Urothelium cell line (cell line): ENCODE results near the gene TSKU.

Experiments used
- DNase-seq: peaks from one replicate; pipeline ENCODE4 v3.0.0; 2011; ENCODE audit warnings: low spot score, mixed read lengths
- FAIRE-seq: peaks from 2 replicates; lab custom pipeline; 2011; peaks lifted over from hg19 to GRCh38; lab: Jason Lieb, UNC

Gene TSKU

DNA sequence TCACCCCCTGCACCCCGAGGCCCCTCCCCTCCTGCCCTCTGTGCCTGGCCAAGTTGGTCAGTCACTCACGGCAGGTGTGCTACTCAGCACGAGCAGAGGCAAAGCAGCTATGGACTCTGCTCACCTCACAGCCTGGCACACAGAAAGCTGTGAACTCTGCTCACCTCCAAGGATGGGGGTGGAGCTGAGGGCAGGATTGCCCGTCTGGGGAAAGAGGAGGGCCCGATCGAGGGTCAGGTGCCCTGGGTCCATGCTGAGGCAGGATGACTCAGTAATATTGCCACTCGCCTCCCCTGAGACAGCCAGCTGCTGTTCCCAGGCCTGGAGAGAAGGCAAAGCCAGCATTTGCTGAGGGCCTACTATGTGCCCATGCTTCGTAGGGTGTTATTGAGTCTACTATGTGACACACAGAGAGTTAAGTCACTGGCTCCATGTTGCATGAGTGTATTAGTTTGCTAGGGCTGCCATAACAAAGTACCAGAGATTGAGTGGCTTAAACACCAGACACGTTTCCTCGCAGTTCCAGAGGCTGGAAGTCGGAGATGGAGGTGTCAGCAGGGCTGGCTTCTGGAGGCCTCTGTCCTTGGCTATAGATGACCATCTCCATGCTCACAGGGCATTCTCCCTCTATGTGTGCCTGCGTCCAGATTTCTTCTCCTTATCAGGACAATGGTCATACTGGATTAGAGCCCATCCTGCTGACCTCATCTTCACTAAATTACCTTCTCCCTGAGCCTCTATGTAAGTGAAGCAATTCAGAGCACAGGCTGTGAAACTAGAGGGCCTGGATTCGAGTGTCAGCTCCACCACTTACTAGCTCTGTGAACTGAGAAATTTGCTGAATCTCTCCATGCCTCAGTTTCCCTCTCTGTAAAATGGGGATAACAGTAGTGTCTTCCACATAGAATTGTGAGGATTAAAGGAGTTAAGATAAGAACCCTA, 13.2 kb upstream of the TSKU start:
- DNase-seq (peak; percentile 57), FAIRE-seq (peak; percentile 74)

DNA sequence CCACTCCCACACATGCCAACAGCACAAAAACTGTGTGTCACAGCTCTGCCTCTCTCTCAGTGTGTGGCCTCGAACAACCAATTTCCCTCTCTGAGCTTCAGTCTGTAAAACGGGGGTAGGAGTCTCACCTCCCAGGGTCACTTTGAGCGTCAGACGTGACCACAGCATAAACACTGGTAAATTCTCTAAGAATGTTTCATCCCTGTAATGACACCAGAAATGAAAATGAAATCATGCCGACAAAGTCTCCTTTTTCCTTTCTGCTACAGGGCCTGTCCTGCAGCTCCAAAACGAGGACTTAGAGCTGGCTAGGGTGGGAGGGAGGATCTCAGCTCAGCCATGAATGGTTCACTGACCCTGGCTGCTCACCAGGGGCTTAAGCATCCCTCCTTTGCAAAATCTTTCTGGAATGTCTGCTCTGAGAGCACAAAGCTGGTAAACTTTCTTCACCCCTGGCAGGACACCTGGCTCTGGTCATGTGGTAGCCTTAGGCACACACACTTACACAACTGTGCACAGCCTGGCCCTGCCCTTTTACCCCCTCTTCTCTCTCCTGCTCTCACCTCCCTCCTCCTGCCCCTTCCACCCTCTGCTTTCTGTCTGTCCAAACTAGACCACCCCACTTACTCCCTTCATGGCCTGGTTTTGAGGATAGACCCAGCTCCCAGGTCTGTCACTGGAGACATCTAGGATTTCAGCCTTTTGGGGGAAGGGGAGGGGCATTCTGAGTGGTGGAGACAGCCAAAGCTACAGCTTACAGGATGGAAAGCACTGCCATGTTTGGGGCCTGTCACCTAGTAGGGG, 12.3 kb upstream of the TSKU start:
- peak; percentile 72 for DNase-seq
- peak; percentile 61 for FAIRE-seq

DNA sequence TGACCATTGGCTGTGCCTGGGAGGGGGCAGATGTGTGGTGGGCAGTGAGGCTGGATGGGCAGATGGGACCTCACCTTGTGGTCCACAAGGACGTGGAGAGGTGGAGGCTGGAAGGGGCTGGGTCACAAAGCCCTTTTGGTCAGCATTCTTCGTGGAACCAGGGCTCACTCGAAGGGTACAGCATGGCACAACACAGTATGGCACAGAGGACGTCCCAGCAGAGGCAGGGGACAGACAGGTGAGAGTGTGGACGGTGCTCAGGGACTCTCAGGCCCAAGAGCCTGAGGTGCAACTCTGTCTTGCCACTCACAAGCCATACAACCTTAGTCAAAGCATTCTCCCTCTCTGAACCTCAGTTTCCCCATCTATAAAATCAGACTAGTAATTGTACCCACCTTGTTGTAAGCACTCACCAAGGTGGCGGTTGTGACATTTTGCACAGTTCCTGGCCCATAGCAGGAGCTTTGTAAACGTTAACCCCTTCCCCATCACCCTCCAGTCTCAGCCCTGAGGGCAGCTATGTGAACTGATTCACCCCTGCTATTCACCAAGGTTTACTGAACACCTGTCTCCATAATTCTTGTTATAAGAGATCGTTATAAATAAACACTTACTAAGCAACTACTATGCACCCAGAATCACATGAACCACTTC, 11.6 kb upstream of the TSKU start:
- FAIRE-seq, result peak; percentile 83
- no peak for DNase-seq

DNA sequence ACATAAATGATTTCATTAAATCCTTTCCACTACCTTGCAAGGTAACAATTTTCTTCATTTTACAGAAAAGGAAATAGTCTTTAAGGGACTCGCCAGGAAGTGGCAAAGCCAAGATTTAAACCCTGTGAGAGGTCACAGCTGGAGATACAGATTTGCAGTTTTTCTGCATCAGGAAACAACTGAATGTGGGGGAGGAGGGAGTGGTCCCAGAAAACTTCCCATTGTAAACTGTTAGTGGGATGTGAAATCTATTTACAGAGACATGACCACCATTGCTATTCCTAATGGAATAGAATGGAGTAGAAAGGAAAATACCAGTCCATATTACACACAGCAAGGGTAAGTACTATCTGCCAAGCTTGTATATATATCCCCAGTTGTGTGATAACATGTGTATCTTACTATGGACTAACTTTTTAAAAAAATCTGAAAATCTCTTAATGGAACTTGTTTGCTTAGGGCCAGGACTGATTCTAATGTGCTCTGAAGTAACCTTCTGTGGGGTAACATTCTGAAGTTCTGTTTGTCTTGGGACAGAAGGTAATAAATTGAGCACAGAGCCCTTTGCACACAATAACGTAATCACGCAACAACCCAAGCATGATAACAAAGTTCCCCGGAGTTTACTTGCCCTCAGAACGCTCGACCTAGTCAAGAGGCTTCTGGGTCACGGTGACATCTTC, 10.9 kb upstream of the TSKU start:
- no peak for FAIRE-seq
- DNase-seq, result no peak

DNA sequence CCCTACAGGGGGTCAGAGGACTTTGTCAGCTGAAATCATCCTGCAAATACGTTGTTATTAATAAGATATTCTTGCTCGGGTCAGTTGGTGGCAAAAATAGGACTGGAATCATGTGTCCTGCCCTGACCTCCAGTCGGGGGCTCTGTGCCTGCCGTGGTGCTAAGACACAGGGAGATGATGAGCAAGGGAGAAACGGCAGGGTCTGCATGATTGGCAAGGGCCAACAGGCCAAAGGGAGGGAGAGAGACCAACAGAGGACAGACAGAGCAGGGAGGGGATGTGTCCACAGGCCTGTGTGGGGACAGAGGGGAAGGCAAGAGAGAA, 10.4 kb upstream of the TSKU start:
- FAIRE-seq, result no peak

DNA sequence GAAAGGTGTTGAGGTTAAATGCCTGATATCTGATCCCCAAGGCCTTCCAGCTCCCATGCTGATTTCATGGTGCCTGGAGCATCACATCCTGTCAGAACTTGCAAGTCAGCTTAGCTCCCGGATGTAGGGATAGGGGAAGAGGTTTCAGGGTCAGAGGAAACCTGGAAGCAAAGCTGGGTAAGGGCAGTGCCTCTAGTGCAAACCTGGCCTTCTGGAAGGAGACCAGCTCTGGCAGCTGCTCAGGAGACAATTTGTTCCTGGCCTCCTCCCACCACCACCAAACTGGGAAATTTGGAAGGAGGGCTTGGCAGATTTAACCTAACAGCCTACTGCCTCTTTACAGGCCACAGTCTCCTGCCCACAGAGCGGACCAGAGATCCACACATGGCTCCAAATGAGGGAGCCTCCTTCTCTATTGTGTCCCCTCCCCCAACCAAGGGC, 9.2 kb upstream of the TSKU start:
- FAIRE-seq (no peak), DNase-seq (no peak)

More for the DNA sequence above, 10.4 kb upstream of the TSKU start:
- DNase-seq, result no peak

DNA sequence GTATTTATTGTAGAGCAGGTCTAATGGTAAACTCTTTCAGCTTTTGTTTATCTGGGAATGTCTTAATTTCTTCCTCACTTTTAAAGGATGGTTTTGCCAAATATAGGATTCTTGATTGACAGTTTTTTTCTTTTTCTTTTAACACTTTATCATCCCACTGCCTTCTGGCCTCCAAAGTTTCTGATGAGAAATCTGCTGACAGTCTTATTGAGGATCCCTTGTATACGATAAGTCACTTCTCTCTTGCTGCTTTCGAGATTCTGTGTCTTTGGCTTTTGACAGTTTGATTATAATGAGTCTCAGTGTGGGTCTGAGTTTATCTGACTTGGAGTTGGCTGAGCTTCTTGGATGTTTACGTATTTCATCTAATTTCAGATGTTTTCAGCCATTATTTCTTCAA, 6.7 kb upstream of the TSKU start:
- no peak for FAIRE-seq
- no peak for DNase-seq

DNA sequence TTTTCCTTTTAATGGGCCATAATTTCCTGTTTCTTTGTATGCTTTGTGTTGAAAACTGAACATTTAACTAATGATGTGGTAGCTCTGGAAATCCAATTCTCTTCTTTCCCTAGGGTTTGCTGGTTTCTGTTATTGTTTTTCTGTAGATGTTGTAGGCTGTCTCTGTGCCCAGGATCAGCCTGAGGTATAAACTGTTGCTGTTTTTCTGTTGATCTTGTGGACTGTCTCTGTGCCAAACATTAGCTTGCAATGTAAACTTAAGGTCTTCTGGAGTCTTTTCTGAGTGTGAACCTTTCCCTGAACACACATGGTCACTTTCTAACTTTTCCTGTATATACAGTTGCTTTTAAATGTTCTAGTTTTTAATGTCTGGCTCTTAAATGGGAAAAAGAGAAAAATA, 5.9 kb upstream of the TSKU start:
- FAIRE-seq (no peak), DNase-seq (no peak)

DNA sequence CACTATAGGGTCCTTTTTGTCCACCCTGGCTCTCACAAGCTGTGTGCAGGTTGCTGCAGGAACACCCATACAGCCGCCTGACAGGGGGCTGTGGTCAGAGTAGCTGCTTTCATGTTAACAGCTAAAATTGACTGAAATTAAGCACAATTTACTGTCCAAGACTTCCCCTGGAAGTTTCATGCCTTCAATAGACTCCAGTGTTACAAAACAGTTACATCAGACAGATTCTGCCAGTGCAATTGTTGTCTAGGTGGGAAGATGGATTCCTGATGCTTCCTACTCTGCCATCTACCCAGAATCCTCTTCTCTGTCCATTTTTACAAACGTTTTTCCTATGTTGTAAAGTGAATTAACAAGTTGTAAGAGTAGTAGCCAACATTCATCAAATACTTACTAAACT, 5.3 kb upstream of the TSKU start:
- DNase-seq (no peak), FAIRE-seq (no peak)

DNA sequence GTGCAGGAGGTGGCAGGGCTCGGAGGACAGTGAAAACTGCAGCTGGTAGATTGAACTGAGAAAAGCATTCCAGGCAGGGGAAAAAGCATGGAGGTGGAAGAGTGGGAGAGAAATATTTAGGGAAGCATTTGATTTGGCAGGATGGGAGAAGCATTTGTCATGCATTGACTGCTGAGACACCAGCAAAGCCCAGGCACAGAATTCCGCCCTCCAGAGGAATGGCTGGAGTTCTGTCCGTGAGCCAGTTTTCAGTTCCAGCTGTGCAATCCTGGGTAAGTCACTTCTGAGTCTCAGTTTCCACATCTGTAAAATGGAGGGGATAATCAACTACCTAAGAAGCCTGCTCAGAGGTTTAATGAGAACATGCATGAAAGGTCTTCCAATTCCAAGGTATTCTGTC, 4.3 kb upstream of the TSKU start:
- DNase-seq (no peak), FAIRE-seq (no peak)

DNA sequence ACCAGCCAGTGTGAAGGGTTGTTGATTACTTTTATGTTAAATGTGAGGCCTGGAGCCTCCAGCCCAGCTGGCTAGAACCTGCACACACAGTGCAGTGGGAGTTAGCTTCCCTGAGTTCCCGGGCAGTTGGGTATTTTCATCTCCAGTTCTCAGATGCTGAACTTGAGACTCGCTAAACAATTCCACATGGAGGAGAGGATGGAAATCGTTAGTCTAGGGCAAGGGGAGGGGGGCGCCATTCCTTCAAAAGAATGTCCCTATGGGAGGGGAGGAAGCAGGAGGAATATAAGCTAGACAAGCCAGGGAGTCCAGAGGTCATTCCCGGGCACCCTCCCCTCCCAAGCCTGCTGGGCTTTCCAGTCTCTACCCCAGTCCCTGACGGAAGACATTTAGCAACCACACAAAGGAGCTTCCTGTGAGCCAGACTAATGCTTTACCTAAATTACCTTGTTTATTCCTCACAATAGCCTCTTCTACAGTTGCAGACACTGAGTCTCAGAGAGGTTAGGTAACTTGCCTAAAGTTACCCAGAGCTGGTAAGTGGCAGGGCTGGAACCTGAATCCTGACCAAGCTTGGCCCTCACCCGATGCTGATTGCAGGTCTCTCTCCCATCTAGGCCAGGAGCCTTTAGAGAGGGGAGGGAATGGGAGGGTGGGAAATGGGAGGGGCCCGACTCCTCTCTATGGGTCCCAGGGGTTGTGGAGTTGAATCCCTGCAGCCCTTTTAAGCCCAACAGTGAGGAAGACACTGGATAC, 1.9 kb upstream of the TSKU start:
- DNase-seq, result no peak
- no peak for FAIRE-seq

DNA sequence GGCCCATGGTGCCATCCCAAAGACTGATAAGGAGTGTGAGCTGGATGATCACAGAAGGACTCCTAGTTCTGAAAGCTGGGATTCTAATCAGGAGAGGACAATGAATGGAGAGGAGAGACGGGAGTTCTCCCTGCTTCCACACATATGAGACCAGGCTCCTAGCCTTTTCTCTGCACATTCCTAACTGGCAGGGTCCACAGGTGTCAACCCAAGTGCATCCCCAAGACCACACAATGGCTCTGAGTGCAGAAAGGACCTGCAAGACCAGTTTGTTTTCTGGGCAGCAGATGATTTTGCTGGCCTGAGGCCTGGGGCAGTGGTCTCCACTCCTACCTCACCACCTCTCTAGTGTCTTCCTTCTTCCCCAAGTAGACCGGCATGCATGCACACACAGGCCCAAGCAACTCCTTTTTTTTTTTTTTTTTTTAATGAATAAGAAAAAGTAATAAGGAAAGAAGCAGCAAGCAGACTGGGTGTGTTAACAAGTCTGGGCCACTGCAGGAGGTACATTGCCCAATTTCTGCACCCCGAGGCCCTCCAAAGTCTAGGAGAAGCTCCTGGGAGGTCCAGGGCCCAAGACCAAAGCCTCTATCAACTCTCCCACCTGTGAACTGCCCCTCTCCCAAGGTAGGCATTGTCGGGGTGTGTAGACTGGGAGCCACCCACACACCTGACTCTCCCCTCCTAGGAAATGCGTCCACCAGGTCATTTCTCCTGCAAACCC, 1.2 kb upstream of the TSKU start:
- FAIRE-seq, result no peak

DNA sequence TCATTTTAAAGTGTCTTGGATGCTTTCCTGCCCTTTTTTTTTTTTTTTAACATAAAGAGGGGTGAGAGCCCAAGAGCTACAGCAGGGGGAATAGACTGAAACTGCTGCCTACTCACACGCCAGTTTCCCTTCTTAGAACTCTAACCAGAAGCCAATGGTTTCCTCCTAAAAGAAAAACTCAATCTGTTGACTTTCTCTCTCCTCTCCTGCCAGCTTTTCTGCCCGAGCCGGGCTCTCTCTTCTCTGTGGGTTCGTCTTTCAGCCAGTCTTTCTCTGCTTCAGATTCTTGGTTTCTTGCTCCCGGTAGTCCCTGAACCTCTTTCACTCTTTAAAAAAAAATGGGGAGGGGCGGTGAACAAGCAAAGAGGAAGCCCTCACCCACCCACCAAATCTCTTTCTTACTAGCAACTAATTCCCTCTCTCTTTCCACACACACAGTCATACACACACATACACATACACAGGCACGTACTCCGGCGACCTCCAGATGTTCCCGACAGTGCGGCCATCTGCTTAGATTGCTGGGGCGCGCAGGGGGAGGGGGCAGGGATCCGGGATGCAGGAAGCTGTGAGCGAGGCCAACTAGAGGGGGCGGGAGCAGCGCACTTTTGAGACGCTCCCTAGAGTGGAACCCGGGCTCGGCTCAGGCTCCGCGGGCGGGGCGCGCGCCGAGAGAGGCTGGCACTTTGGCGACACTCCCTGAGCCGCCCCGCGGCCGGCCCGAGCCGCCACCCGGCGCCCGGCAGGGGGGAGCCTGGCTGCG, 444 bp upstream of the TSKU start:
- peak; percentile 27 for FAIRE-seq
- DNase-seq, result peak; percentile 97

More for the DNA sequence above, 1.2 kb upstream of the TSKU start:
- DNase-seq, result no peak

DNA sequence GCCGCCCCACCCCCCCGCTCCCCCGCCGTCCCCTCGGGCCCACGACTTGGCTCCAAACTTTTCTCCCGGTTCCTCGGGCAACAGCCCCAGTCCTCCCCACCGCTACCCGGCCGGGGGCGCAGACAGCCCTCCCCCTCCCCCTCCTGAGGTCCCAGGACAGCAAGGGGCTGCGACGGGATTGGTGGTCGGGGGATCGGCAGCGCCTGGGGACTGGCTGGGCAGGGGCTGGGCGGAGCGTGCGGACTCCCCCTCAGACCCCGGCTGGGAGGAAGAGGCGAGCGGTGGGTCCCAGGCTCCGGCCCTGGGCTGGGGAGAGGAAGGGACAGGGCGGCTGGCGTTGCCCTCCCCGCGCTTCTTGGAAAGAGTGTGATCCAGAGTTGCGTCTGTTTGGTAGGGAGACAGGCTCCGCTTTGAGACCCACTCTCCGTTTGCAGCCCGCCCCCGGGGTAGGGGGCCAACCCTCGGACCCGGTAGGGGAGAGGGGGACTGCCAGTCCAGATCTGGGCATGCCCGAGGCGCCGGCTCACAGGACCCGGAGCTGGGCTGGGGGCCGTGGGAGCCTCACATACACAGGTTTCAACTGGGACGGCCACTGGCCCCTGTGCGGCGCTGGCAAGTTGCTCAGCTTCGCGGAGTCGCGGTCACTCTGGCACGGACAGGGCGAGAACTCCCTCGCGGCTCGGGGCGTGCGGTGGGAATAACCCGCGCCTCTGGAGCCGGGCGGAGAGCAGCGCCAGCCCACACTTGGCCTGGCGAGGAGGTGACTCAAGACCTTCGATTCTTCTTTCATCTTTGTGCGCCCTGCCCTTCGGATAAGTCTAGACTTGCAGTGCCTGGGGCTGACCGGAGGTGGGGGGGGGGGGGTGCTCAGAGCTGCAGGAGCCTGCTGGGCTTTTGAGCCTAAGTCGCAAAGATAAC, 999 bp downstream of the TSKU start:
- DNase-seq, result peak; percentile 86
- no peak for FAIRE-seq

DNA sequence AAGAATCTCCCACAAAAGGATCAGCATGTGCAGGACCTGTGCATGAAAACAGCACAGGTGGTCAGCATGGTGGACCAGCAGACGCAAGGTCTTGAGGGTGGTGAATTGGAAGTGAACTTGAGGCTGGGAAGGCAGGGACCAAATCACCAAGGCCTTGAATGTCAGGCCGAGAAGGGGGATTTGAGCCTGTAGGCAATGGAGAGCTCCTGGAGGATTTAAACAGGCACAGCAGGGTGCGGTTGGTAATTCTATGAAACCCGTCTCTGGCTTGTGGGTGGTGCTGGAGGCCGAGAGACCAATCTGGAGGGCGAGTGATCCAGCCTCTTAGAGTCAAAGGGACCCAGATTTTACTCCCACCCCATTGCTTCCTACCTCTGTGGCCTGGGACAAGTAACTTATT, 2.4 kb downstream of the TSKU start:
- FAIRE-seq (no peak), DNase-seq (no peak)

DNA sequence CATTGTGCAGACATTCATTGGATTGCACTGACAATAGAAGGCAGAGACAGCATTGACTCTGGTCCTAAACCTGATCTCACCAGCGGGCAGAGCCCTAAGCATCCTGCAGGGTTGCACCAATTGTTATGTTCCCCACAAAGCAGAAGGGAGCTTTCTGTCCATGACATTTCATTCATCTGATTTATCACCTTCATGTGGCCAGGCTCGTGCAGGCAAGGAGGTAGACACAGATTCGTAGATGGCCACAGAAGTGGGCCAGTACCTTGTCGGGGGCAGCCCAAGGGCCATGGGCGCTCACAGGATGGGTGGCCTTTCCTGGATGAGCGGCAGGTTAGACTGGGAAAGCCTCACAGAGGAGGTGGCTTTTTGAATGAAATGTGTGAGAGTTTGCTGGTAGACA, 2.9 kb downstream of the TSKU start:
- no peak for DNase-seq
- no peak for FAIRE-seq

DNA sequence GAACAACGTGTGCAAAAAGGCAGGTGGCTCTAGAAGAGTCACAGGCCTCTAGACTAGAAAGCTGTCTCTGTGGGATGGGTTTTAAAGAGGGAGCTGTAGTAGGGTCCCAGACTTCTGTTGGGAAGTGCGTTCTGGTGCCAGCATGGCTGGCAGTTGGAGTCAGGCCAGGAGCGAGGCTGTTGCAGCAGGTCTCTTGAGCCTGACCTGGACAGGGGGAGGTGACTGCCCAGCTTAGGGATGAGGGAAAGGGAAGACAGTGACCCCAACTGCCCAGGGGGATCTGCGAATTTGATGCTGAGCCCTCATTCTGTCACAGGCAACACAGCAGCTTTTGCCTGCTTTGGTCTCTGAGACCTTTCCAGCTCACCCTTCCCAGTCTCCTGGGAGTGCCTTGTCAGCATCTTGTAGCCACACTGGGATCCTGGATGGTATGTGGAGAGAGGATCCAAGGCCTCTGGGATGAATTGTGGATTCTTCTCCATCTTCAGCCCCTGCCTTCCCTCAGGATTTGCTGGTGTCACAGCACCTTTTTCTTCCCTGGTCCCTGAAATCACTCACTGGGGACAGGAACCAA, 3.4 kb downstream of the TSKU start:
- DNase-seq, result no peak
- no peak for FAIRE-seq
